Rectal smooth muscle tissue (tissue), 1 donor: ENCODE results near the gene C19orf25.
A peak's percentile ranks its signal among the peaks of the same experiment; 100 is the strongest.
"Not testable (repeated sequence)": the region's sequence is repeated elsewhere in the genome, so short reads cannot be mapped to it uniquely, and the experiment has no call there.

Experiments used
- H3K27ac ChIP-seq: one replicate; pipeline ENCODE4 v1.7.0; 2013; ENCODE audit warnings: low read depth, low read length, inconsistent platforms
- H3K27me3 ChIP-seq: one replicate; pipeline ENCODE4 v1.7.0; 2013; ENCODE audit warnings: low read length; ENCODE audit not compliant: control insufficient read depth, insufficient read depth
- H3K36me3 ChIP-seq: one replicate; pipeline ENCODE4 v1.7.0; 2013; ENCODE audit warnings: low read length; ENCODE audit not compliant: control insufficient read depth, insufficient read depth
- H3K4me1 ChIP-seq: one replicate; pipeline ENCODE4 v1.7.0; 2013; ENCODE audit warnings: low read length; ENCODE audit not compliant: control insufficient read depth, insufficient read depth
- H3K4me3 ChIP-seq: one replicate; pipeline ENCODE4 v1.7.0; 2013; ENCODE audit warnings: low read length
- H3K9ac ChIP-seq: one replicate; pipeline ENCODE4 v1.7.0; 2013; ENCODE audit warnings: low read length

The C19orf25 gene

GRCh38 chr19:1447944-1448343 lies 31.1 kb downstream of the C19orf25 start:
- Histone ChIP-seq H3K4me1 (peaks cover 3% of the 10 kb centered on the region), H3K36me3 (no peaks in the 10 kb centered on the region), H3K27me3 (peaks cover 49% of the 10 kb centered on the region), H3K4me3 (no peak overlapping the region), H3K27ac (no peak overlapping the region), H3K9ac (no peak overlapping the region)

GRCh38 chr19:1447504-1447903 lies 31.5 kb downstream of the C19orf25 start:
- H3K9ac ChIP-seq, result no peak overlapping the region
- H3K4me3 ChIP-seq, result no peak overlapping the region
- H3K27ac ChIP-seq, result no peak overlapping the region
- H3K36me3 ChIP-seq, result peaks cover 2% of the 10 kb centered on the region
- peaks cover 3% of the 10 kb centered on the region for H3K4me1 ChIP-seq
- peaks cover 45% of the 10 kb centered on the region for H3K27me3 ChIP-seq

- peaks cover 3% of the 10 kb centered on the region for H3K4me1 ChIP-seq
- no peak overlapping the region for H3K27ac ChIP-seq
- H3K4me3 ChIP-seq, result peak overlapping the region; percentile 21
- peaks cover 40% of the 10 kb centered on the region for H3K27me3 ChIP-seq
- H3K9ac ChIP-seq, result no peak overlapping the region
- H3K36me3 ChIP-seq, result peaks cover 2% of the 10 kb centered on the region
Measured at GRCh38 chr19:1446713-1447481, 32.1 kb downstream of the C19orf25 start.

GRCh38 chr19:1445932-1446712 lies 32.9 kb downstream of the C19orf25 start:
- Histone ChIP-seq H3K4me3 (no peak overlapping the region), H3K9ac (no peak overlapping the region), H3K36me3 (peaks cover 2% of the 10 kb centered on the region), H3K4me1 (peaks cover 3% of the 10 kb centered on the region), H3K27ac (no peak overlapping the region), H3K27me3 (peaks cover 39% of the 10 kb centered on the region)

GRCh38 chr19:1445185-1445931 lies 33.7 kb downstream of the C19orf25 start:
- Histone ChIP-seq H3K27ac (no peak overlapping the region), H3K36me3 (peaks cover 10% of the 10 kb centered on the region), H3K4me3 (peak overlapping the region; percentile 62), H3K9ac (no peak overlapping the region), H3K27me3 (peaks cover 31% of the 10 kb centered on the region), H3K4me1 (peaks cover 3% of the 10 kb centered on the region)

- no peak overlapping the region for H3K27ac ChIP-seq
- no peak overlapping the region for H3K4me3 ChIP-seq
- peaks cover 12% of the 10 kb centered on the region for H3K36me3 ChIP-seq
- peaks cover 8% of the 10 kb centered on the region for H3K4me1 ChIP-seq
- peaks cover 2% of the 10 kb centered on the region for H3K27me3 ChIP-seq
- H3K9ac ChIP-seq, result no peak overlapping the region
Measured at GRCh38 chr19:1441677-1442438, 37.2 kb downstream of the C19orf25 start.

- Histone ChIP-seq H3K27me3 (no peaks in the 10 kb centered on the region), H3K9ac (no peak overlapping the region), H3K4me1 (peaks cover 8% of the 10 kb centered on the region), H3K36me3 (peaks cover 12% of the 10 kb centered on the region), H3K27ac (no peak overlapping the region), H3K4me3 (no peak overlapping the region)
Measured at GRCh38 chr19:1441022-1441426, 38.0 kb downstream of the C19orf25 start.

GRCh38 chr19:1440418-1440801 lies 38.6 kb downstream of the C19orf25 start:
- Histone ChIP-seq H3K9ac (no peak overlapping the region), H3K27me3 (no peaks in the 10 kb centered on the region), H3K4me1 (peaks cover 7% of the 10 kb centered on the region), H3K27ac (no peak overlapping the region), H3K36me3 (peaks cover 12% of the 10 kb centered on the region), H3K4me3 (no peak overlapping the region)

- H3K27ac ChIP-seq, H3K27me3 ChIP-seq, H3K4me1 ChIP-seq, H3K9ac ChIP-seq: not testable (repeated sequence)
- Histone ChIP-seq H3K4me3 (peak overlapping the region; percentile 96), H3K36me3 (peaks cover 12% of the 10 kb centered on the region)
Measured at GRCh38 chr19:1439525-1440417, 39.2 kb downstream of the C19orf25 start.

GRCh38 chr19:1438933-1439354 lies 40.1 kb downstream of the C19orf25 start:
- Histone ChIP-seq H3K36me3 (peaks cover 18% of the 10 kb centered on the region), H3K9ac (peak overlapping the region; percentile 74), H3K27me3 (no peaks in the 10 kb centered on the region), H3K4me3 (peak overlapping the region; percentile 96), H3K4me1 (peaks cover 5% of the 10 kb centered on the region), H3K27ac (no peak overlapping the region)
